Measurements from ENCODE around the gene IGFBP1. TPM values are rescaled to one million over a fixed set of nuclear protein-coding genes. Genes with fewer than 3 reads are reported as not detected.
A peak's percentile ranks its signal among the peaks of the same experiment; 100 is the strongest.

IGFBP1 gene
- total RNA-seq, 4 donors from 2014 or later: 0.49 to 3.6 TPM; not detected in 2

- TF ChIP-seq POLR2A (IDR thresholded peaks at IDR 0.05): no peak
- intact Hi-C loops (cut with DNase I; ENCODE audit: low total_unique reads) (loop anchor here (5.0 kb wide), 1 partner anchor 1322 kb away; no protein-coding TSS in a partner anchor), in situ Hi-C loops (cut with MboI; ENCODE audit: low sequenced_read_pairs in 4 of 4) (loop anchor here (5.0 to 10.0 kb wide), 5 partner anchors 1180 to 1342 kb away; no protein-coding TSS in a partner anchor)
- no peak overlapping the region for H3K27ac ChIP-seq
- H3K4me3 ChIP-seq: no peak overlapping the region
- no peaks in the 10 kb centered on the region for H3K9me3 ChIP-seq
- ATAC-seq: no peak
- H3K4me1 ChIP-seq: peaks cover 2 to 6% of the 10 kb centered on the region in 2 donors
- H3K27me3 ChIP-seq: peaks cover 20% of the 10 kb centered on the region in 3 donors
- H3K36me3 ChIP-seq: peaks cover 0 to 13% of the 10 kb centered on the region in 2 donors
- DNase-seq: no peak
Observed at GRCh38 chr7:45914911-45915310, 26.6 kb downstream of the IGFBP1 start.

GRCh38 chr7:45915606-45916005 is 27.3 kb downstream of the IGFBP1 start:
- ATAC-seq (no peak), DNase-seq (no peak)
- Histone ChIP-seq H3K27me3 (peaks cover 27% of the 10 kb centered on the region in 3 donors), H3K4me1 (peaks cover 7 to 11% of the 10 kb centered on the region in 2 donors), H3K36me3 (peaks cover 0 to 13% of the 10 kb centered on the region in 2 donors), H3K4me3 (no peak overlapping the region), H3K9me3 (no peaks in the 10 kb centered on the region), H3K27ac (no peak overlapping the region)
- intact Hi-C loops (cut with DNase I; ENCODE audit: low total_unique reads) (loop anchor here (5.0 kb wide), 1 partner anchor 1322 kb away; no protein-coding TSS in a partner anchor), in situ Hi-C loops (cut with MboI; ENCODE audit: low sequenced_read_pairs in 4 of 4) (loop anchor here (5.0 to 10.0 kb wide), 5 partner anchors 1179 to 1342 kb away; no protein-coding TSS in a partner anchor)
- TF ChIP-seq POLR2A (IDR thresholded peaks at IDR 0.05) (no peak), CTCF (IDR thresholded peaks at IDR 0.05 in 4 of 5, conservative IDR thresholded peaks at IDR 0.05 in 1 of 5) (no peak)

- Histone ChIP-seq H3K9me3 (no peaks in the 10 kb centered on the region), H3K27ac (no peak overlapping the region), H3K27me3 (peaks cover 35 to 37% (median 35%) of the 10 kb centered on the region in 3 donors), H3K4me1 (peaks cover 7 to 20% of the 10 kb centered on the region in 2 donors), H3K36me3 (peaks cover 0 to 13% of the 10 kb centered on the region in 2 donors), H3K4me3 (peak overlapping the region in 1 of 4 donors; percentile 54)
- intact Hi-C loops (cut with DNase I; ENCODE audit: low total_unique reads): loop anchor here (5.0 kb wide), 1 partner anchor 1320 kb away; no protein-coding TSS in a partner anchor
- DNase-seq (no peak), ATAC-seq (no peak)
- TF ChIP-seq POLR2A (IDR thresholded peaks at IDR 0.05): no peak
- TF ChIP-seq CTCF (IDR thresholded peaks at IDR 0.05 in 4 of 5, conservative IDR thresholded peaks at IDR 0.05 in 1 of 5): no peak
- in situ Hi-C loops (cut with MboI; ENCODE audit: low sequenced_read_pairs in 4 of 4): loop anchor here (5.0 to 10.0 kb wide), 5 partner anchors 1178 to 1340 kb away; no protein-coding TSS in a partner anchor
Observed at GRCh38 chr7:45917064-45917463, 28.8 kb downstream of the IGFBP1 start.

- DNase-seq (peak; percentile 46 to 54), ATAC-seq (peak; percentile 56 to 73)
- Histone ChIP-seq H3K4me3 (peak overlapping the region; percentile 27 to 55 (median 50)), H3K27ac (no peak overlapping the region), H3K4me1 (peaks cover 7 to 26% of the 10 kb centered on the region in 2 donors), H3K36me3 (peaks cover 0 to 13% of the 10 kb centered on the region in 2 donors), H3K9me3 (no peaks in the 10 kb centered on the region), H3K27me3 (peaks cover 36 to 42% (median 41%) of the 10 kb centered on the region in 3 donors)
- in situ Hi-C loops (cut with MboI; ENCODE audit: low sequenced_read_pairs in 4 of 4): loop anchor here (5.0 to 10.0 kb wide), 5 partner anchors 1177 to 1340 kb away; no protein-coding TSS in a partner anchor
- TF ChIP-seq POLR2A (IDR thresholded peaks at IDR 0.05) (no peak), CTCF (IDR thresholded peaks at IDR 0.05 in 4 of 5, conservative IDR thresholded peaks at IDR 0.05 in 1 of 5) (peak; percentile 75 to 95 (median 85))
- intact Hi-C loops (cut with DNase I; ENCODE audit: low total_unique reads): loop anchor here (5.0 kb wide), 1 partner anchor 1320 kb away; no protein-coding TSS in a partner anchor
Observed at GRCh38 chr7:45917658-45918057, 29.4 kb downstream of the IGFBP1 start.

GRCh38 chr7:45918556-45918955 is 30.3 kb downstream of the IGFBP1 start:
- no peak for ATAC-seq
- peaks cover 7 to 31% of the 10 kb centered on the region in 2 donors for H3K4me1 ChIP-seq
- DNase-seq: no peak
- no peak for TF ChIP-seq CTCF (IDR thresholded peaks at IDR 0.05 in 4 of 5, conservative IDR thresholded peaks at IDR 0.05 in 1 of 5)
- TF ChIP-seq POLR2A (IDR thresholded peaks at IDR 0.05): no peak
- in situ Hi-C loops (cut with MboI; ENCODE audit: low sequenced_read_pairs in 4 of 4): loop anchor here (5.0 to 10.0 kb wide), 5 partner anchors 1176 to 1339 kb away; no protein-coding TSS in a partner anchor
- peak overlapping the region; percentile 27 to 55 (median 50) for H3K4me3 ChIP-seq
- H3K27ac ChIP-seq: no peak overlapping the region
- H3K27me3 ChIP-seq: peaks cover 42 to 48% (median 45%) of the 10 kb centered on the region in 3 donors
- H3K9me3 ChIP-seq: no peaks in the 10 kb centered on the region
- intact Hi-C loops (cut with DNase I; ENCODE audit: low total_unique reads): loop anchor here (5.0 kb wide), 1 partner anchor 1319 kb away; no protein-coding TSS in a partner anchor
- peaks cover 0 to 13% of the 10 kb centered on the region in 2 donors for H3K36me3 ChIP-seq
